ENCODE results near the gene DNAAF1.

DNAAF1 gene

GRCh38 chr16:84193480-84193879, 48.4 kb downstream of the DNAAF1 start:
- Histone ChIP-seq H3K4me2 (ENCODE audit: low read depth, low read length, poor library complexity, severe bottlenecking) (no peak overlapping the region), H3K4me1 (ENCODE audit: insufficient read depth, low read length, poor library complexity, severe bottlenecking) (no peaks in the 10 kb centered on the region), H3K9me2 (replicated peaks; ENCODE audit: low read depth, low read length) (no peaks in the 10 kb centered on the region), H3F3A (ENCODE audit: low read depth) (no peaks in the 10 kb centered on the region), H4K20me1 (ENCODE audit: insufficient read depth, low read length, poor library complexity, severe bottlenecking) (no peaks in the 10 kb centered on the region), H3K4me3 (ENCODE audit: low read length, poor library complexity, severe bottlenecking) (no peak overlapping the region), H3K36me3 (ENCODE audit: insufficient read depth, low read length) (no peaks in the 10 kb centered on the region), H3K9ac (ENCODE audit: low read depth, low read length, poor library complexity, severe bottlenecking) (no peak overlapping the region), H3K9me3 (ENCODE audit: insufficient read depth, low read depth, low read length) (no peaks in the 10 kb centered on the region), H2AFZ (ENCODE audit: low read length) (no peak overlapping the region), H3K79me2 (ENCODE audit: insufficient read depth, low read length) (no peaks in the 10 kb centered on the region), H3K27me3 (ENCODE audit: insufficient read depth, low read length, poor library complexity, severe bottlenecking) (no peaks in the 10 kb centered on the region)
- TF ChIP-seq EZH2phosphoT487 (IDR thresholded peaks at IDR 0.05; ENCODE audit: borderline replicate concordance), result no peak
- TF ChIP-seq CTCF (conservative IDR thresholded peaks at IDR 0.05; ENCODE audit: low read length), result no peak

- H4K20me1 ChIP-seq (ENCODE audit: insufficient read depth, low read length, poor library complexity, severe bottlenecking), result no peaks in the 10 kb centered on the region
- no peaks in the 10 kb centered on the region for H3K4me1 ChIP-seq (ENCODE audit: insufficient read depth, low read length, poor library complexity, severe bottlenecking)
- H3K4me3 ChIP-seq (ENCODE audit: low read length, poor library complexity, severe bottlenecking), result no peak overlapping the region
- H2AFZ ChIP-seq (ENCODE audit: low read length), result no peak overlapping the region
- H3K9me2 ChIP-seq (replicated peaks; ENCODE audit: low read depth, low read length), result no peaks in the 10 kb centered on the region
- no peaks in the 10 kb centered on the region for H3K36me3 ChIP-seq (ENCODE audit: insufficient read depth, low read length)
- no peak for TF ChIP-seq EZH2phosphoT487 (IDR thresholded peaks at IDR 0.05; ENCODE audit: borderline replicate concordance)
- TF ChIP-seq CTCF (conservative IDR thresholded peaks at IDR 0.05; ENCODE audit: low read length), result no peak
- H3K4me2 ChIP-seq (ENCODE audit: low read depth, low read length, poor library complexity, severe bottlenecking), result no peak overlapping the region
- no peaks in the 10 kb centered on the region for H3K79me2 ChIP-seq (ENCODE audit: insufficient read depth, low read length)
- H3K27me3 ChIP-seq (ENCODE audit: insufficient read depth, low read length, poor library complexity, severe bottlenecking), result no peaks in the 10 kb centered on the region
- H3K9me3 ChIP-seq (ENCODE audit: insufficient read depth, low read depth, low read length), result no peaks in the 10 kb centered on the region
- H3K9ac ChIP-seq (ENCODE audit: low read depth, low read length, poor library complexity, severe bottlenecking), result no peak overlapping the region
- H3F3A ChIP-seq (ENCODE audit: low read depth), result no peaks in the 10 kb centered on the region
Observed at GRCh38 chr16:84194018-84194417, 48.9 kb downstream of the DNAAF1 start.

- Histone ChIP-seq H3K4me3 (ENCODE audit: low read length, poor library complexity, severe bottlenecking) (no peak overlapping the region), H3F3A (ENCODE audit: low read depth) (no peaks in the 10 kb centered on the region), H2AFZ (ENCODE audit: low read length) (no peak overlapping the region), H4K20me1 (ENCODE audit: insufficient read depth, low read length, poor library complexity, severe bottlenecking) (no peaks in the 10 kb centered on the region), H3K9ac (ENCODE audit: low read depth, low read length, poor library complexity, severe bottlenecking) (no peak overlapping the region), H3K36me3 (ENCODE audit: insufficient read depth, low read length) (no peaks in the 10 kb centered on the region), H3K9me2 (replicated peaks; ENCODE audit: low read depth, low read length) (no peaks in the 10 kb centered on the region), H3K79me2 (ENCODE audit: insufficient read depth, low read length) (no peaks in the 10 kb centered on the region), H3K4me2 (ENCODE audit: low read depth, low read length, poor library complexity, severe bottlenecking) (no peak overlapping the region), H3K9me3 (ENCODE audit: insufficient read depth, low read depth, low read length) (no peaks in the 10 kb centered on the region), H3K27me3 (ENCODE audit: insufficient read depth, low read length, poor library complexity, severe bottlenecking) (no peaks in the 10 kb centered on the region), H3K4me1 (ENCODE audit: insufficient read depth, low read length, poor library complexity, severe bottlenecking) (no peaks in the 10 kb centered on the region)
- no peak for TF ChIP-seq EZH2phosphoT487 (IDR thresholded peaks at IDR 0.05; ENCODE audit: borderline replicate concordance)
- no peak for TF ChIP-seq CTCF (conservative IDR thresholded peaks at IDR 0.05; ENCODE audit: low read length)
Observed at GRCh38 chr16:84194470-84195200, 49.5 kb downstream of the DNAAF1 start.

Measured in Loucy (cell line).